Measurements from ENCODE around the gene RRAS. TPM values are rescaled to one million over a fixed set of nuclear protein-coding genes. Genes with fewer than 3 reads are reported as not detected.

The RRAS gene
- total RNA-seq, 6 experiments from 2014 or later, result 8.5 to 16.4 (median 11.5) TPM

GRCh38 chr19:49687150-49687549 is 47.2 kb upstream of the RRAS start:
- Histone ChIP-seq H3K27ac (no peak overlapping the region), H3K4me3 (no peak overlapping the region), H3K27me3 (no peaks in the 10 kb centered on the region), H3K9me3 (no peaks in the 10 kb centered on the region), H3K36me3 (peaks cover 0 to 32% (median 6%) of the 10 kb centered on the region in 4 donors), H3K4me1 (peaks cover 0 to 17% (median 2%) of the 10 kb centered on the region in 4 donors)
- TF ChIP-seq, protein P1, sequence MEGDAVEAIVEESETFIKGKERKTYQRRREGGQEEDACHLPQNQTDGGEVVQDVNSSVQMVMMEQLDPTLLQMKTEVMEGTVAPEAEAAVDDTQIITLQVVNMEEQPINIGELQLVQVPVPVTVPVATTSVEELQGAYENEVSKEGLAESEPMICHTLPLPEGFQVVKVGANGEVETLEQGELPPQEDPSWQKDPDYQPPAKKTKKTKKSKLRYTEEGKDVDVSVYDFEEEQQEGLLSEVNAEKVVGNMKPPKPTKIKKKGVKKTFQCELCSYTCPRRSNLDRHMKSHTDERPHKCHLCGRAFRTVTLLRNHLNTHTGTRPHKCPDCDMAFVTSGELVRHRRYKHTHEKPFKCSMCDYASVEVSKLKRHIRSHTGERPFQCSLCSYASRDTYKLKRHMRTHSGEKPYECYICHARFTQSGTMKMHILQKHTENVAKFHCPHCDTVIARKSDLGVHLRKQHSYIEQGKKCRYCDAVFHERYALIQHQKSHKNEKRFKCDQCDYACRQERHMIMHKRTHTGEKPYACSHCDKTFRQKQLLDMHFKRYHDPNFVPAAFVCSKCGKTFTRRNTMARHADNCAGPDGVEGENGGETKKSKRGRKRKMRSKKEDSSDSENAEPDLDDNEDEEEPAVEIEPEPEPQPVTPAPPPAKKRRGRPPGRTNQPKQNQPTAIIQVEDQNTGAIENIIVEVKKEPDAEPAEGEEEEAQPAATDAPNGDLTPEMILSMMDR (IDR thresholded peaks at IDR 0.05), result no peak
- TF ChIP-seq POLR2A (IDR thresholded peaks at IDR 0.05), result no peak
- DNase-seq (no peak), ATAC-seq (no peak)
- 37% methylated on average over 3 of the region's 12 CpGs for WGBS (ENCODE audit: insufficient coverage, low coverage, low lambda C conversion rate, missing lambda C conversion rate)
- intact Hi-C loops (cut with DNase I), result loop anchor here in 1 of 2 donors (10.0 kb wide), 1 partner anchor 112 kb away; no protein-coding TSS in a partner anchor

DNA sequence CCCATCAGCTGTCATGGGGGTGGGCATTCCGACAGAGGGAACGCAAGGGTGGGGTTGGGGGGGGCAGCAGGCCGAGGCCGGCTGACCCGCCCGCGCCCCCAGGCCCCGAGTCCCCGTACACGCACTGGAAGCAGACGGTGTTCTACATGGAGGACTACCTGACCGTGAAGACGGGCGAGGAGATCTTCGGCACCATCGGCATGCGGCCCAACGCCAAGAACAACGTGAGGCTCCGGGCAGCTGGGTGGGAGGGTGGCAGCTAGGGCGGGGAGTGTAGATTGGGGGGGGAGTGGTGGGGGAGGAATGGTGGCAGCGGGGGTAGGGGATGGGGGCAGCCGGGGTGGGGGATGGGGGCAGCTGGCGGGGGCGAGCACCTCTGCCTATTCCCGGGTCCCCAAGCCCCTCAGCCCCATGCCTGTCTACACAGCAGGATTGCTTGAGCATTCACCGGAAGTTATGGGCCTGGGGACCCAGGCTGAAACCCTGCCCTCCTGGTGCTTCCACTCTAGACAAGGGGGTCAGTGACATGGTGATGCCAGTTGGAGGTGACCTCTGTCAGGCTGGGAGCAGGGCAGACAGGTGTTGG is 46.7 kb upstream of the RRAS start:
- H3K4me3 ChIP-seq, result no peak overlapping the region

DNA sequence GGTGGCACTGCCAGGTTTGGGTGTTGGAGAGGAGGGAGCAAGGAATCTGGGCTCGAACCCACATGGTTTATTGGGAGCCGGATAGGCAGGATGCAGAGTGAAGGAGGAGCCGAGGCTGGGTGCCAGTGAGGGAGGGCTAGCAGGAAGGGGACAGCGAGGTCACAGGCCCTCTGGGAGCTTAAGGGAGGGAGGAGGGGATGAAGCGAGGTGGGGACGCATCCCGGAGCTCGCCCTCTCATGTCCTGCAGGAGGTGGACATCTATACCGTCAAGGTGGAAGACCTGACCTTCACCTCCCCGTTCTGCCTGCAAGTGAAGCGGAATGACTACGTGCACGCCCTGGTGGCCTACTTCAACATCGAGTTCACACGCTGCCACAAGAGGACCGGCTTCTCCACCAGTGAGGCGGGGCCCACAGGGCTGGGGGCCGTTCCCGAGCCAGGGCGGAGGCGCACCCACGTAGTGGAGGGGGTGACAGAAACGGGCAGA is 45.9 kb upstream of the RRAS start:
- intact Hi-C loops (cut with DNase I), result loop anchor here in 1 of 2 donors (10.0 kb wide), 1 partner anchor 111 kb away; no protein-coding TSS in a partner anchor
- H3K4me1 ChIP-seq, result peaks cover 0 to 17% (median 2%) of the 10 kb centered on the region in 4 donors
- no peak for TF ChIP-seq POLR2A (IDR thresholded peaks at IDR 0.05)
- TF ChIP-seq, protein P1 (IDR thresholded peaks at IDR 0.05), result no peak
- H3K27me3 ChIP-seq, result no peaks in the 10 kb centered on the region
- ATAC-seq (no peak), DNase-seq (no peak)
- H3K27ac ChIP-seq, result no peak overlapping the region
- H3K36me3 ChIP-seq, result peaks cover 0 to 42% (median 9%) of the 10 kb centered on the region in 4 donors
- WGBS (ENCODE audit: insufficient coverage, low coverage, low lambda C conversion rate, missing lambda C conversion rate), result 73% methylated on average over 8 of the region's 23 CpGs
- H3K4me3 ChIP-seq, result no peak overlapping the region
- no peaks in the 10 kb centered on the region for H3K9me3 ChIP-seq

More for the DNA sequence above, 46.7 kb upstream of the RRAS start:
- Histone ChIP-seq H3K9me3 (no peaks in the 10 kb centered on the region), H3K36me3 (peaks cover 0 to 37% (median 9%) of the 10 kb centered on the region in 4 donors), H3K4me1 (peaks cover 0 to 17% (median 2%) of the 10 kb centered on the region in 4 donors), H3K27ac (no peak overlapping the region), H3K27me3 (no peaks in the 10 kb centered on the region)
- ATAC-seq (no peak), DNase-seq (no peak)
- 97% methylated on average over 11 of the region's 27 CpGs for WGBS (ENCODE audit: insufficient coverage, low coverage, low lambda C conversion rate, missing lambda C conversion rate)
- intact Hi-C loops (cut with DNase I), result loop anchor here in 1 of 2 donors (10.0 kb wide), 1 partner anchor 112 kb away; no protein-coding TSS in a partner anchor
- no peak for TF ChIP-seq POLR2A (IDR thresholded peaks at IDR 0.05)
- TF ChIP-seq, protein P1 (IDR thresholded peaks at IDR 0.05), result no peak

GRCh38 chr19:49684983-49685553 is 45.1 kb upstream of the RRAS start:
- ATAC-seq (no peak), DNase-seq (no peak)
- intact Hi-C loops (cut with DNase I), result loop anchor here in 1 of 2 donors (10.0 kb wide), 1 partner anchor 110 kb away; no protein-coding TSS in a partner anchor
- H3K4me1 ChIP-seq, result peaks cover 0 to 16% (median under 1%) of the 10 kb centered on the region in 4 donors
- H3K4me3 ChIP-seq, result no peak overlapping the region
- no peaks in the 10 kb centered on the region for H3K9me3 ChIP-seq
- no peaks in the 10 kb centered on the region for H3K27me3 ChIP-seq
- H3K36me3 ChIP-seq, result peaks cover 0 to 42% (median 9%) of the 10 kb centered on the region in 4 donors
- WGBS (ENCODE audit: insufficient coverage, low coverage, low lambda C conversion rate, missing lambda C conversion rate), result 84% methylated on average over 7 of the region's 13 CpGs
- no peak for TF ChIP-seq POLR2A (IDR thresholded peaks at IDR 0.05)
- TF ChIP-seq, protein P1 (IDR thresholded peaks at IDR 0.05), result no peak
- no peak overlapping the region for H3K27ac ChIP-seq

Measured in right lobe of liver (tissue), 6 donors.